GM21390 (cell line): ENCODE results near the gene HSPA4.
A peak's percentile ranks its signal among the peaks of the same experiment; 100 is the strongest.
"Not testable (repeated sequence)": the region's sequence is repeated elsewhere in the genome, so short reads cannot be mapped to it uniquely, and the experiment has no call there.

Source experiments
- ATAC-seq: cut with Tn5 transposase; IDR thresholded peaks from one replicate; pipeline ENCODE4 v1.9.1; 2021; ENCODE audit not compliant: unreplicated experiment

HSPA4 gene

DNA sequence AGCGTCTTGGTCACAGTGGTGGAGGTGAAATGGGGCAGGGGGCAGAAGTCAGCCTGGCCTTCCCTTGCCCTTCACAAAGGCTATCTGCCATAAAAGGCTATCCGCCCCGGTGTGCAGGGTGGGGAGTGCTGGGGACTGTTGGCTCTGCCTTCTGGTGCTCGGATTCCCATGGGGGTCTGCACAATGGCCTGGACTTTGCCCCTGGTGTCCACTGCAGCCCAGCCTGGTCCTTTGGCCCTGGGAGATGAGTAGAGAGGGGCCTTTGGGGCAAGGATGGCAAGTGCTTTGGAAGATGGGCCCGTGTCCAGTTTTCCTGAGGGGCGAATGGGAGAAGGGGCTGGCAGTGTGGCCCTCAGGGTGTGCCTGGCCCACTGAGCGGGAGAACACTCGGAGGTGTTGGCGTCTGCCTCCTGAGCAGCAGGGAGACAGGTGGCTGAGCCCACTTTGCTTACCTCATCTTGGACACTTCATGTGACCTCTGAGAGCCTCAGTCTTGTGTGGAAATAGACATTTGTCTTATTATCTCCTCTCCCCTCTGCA lies 69.9 kb downstream of the HSPA4 start:
- no peak for ATAC-seq

DNA sequence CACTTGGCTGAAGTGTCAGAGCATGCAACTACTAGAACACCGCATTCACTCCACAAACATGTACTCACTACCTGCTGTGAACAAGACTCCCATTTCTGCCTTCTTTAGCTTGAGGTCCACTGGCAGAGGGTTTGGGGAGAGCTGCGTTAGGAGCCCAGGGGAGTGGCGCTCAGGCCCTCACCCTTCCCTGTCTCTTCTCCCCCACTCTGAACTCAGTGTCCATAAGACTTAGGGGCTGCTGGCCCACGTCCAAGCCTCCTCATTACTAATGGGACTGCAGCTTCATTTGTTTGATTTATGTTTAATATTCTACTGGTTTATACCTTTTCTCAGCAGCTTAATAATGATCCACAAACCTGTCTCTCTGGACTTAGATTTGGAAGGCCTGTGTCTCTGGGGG lies 70.9 kb downstream of the HSPA4 start:
- ATAC-seq = no peak

DNA sequence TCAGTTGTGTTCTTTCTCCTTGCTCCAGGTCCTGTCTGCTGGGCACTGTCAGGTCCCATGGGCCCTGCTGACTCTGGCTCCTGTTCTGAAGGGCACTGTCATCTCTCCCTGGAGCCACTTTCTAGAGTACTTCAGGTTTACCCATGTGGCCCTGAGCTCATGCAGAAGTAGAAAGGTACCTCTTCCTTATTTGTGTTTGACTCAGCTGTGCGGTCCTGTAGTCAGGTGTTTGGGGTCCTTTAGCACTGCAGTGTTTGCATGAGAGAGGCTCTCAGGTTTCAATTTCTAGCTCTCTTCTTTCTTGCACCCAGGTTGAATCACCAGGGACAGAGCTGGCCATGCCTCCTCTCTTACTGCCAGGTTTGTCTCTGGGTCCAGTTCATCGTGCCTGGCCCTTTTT lies 71.5 kb downstream of the HSPA4 start:
- ATAC-seq = peak; percentile 61

DNA sequence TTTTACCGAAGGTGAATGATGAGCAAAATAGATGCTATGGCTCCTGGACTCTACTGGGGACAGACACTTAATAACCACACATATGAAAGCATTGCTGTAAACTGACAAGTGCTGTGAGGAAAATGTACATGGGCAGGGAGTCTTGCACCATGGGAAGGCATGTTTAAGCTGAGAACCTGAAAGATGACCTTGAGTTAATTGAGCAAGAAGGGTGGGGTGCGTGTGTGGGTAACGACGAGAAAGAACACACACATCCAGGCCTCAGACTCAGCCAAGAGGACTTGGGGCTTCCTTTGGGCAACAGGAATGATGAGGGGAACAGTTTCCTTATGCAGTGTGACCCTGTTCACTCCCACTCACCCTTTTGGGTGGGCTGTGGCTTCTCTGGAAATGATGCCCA lies 73.1 kb downstream of the HSPA4 start:
- ATAC-seq = no peak

DNA sequence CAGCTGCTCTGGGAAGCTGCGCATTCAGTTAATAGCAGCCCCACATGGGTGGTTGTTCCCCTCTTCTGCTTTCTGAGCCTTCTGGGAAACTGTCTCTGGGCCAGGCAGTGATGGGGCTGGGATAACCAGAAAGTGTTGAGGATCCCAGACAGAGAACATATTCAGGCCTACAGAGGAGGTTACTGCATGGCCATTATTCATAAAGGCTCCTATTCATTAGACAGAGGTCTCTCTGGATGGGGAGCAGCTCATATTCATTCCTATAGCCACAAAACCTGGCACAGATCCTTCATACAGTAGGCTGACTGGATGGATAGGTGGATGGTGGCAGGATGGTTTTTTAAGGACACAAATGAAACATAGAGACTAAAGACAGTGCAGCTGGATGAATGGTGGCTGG lies 76.3 kb downstream of the HSPA4 start:
- ATAC-seq = no peak

DNA sequence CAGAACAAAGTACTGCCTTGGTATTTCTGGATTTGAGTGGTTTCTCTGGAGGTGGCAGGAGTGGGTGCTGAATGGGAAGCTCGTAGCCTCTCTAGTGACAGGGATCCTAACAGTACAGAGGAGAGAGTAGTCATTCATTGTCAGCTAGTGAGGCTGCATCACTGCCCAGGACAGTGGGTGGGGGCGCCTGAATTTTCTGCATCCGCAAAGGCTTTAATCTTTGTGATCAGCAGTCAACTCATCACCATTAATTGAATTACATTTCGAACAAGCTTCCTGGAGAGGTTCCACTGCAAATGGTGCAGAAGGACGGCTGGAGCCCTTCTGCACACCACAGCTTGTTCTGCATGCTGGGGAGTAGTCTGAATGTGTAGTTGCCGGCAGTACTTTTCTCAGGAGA lies 77.5 kb downstream of the HSPA4 start:
- ATAC-seq = no peak

DNA sequence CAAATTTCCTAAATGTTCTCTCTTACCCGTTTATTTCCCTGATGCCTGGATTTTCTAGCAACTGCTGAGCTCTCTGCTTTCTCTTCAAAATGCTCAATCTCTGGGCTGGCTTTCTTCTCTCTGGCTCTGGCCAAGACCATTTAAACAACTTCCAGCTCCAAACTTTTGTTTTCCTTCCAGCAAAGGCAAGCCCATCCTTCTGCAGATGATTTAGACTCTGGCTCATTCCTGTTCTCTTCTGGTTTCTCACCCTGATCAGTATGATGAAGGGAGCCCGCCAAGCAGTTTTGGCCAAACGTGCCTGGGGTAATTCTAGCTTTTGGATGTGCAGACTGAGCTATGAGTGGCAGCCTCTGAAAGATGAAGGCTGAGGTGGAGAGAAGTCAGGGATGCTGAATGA lies 78.1 kb downstream of the HSPA4 start:
- ATAC-seq = no peak

DNA sequence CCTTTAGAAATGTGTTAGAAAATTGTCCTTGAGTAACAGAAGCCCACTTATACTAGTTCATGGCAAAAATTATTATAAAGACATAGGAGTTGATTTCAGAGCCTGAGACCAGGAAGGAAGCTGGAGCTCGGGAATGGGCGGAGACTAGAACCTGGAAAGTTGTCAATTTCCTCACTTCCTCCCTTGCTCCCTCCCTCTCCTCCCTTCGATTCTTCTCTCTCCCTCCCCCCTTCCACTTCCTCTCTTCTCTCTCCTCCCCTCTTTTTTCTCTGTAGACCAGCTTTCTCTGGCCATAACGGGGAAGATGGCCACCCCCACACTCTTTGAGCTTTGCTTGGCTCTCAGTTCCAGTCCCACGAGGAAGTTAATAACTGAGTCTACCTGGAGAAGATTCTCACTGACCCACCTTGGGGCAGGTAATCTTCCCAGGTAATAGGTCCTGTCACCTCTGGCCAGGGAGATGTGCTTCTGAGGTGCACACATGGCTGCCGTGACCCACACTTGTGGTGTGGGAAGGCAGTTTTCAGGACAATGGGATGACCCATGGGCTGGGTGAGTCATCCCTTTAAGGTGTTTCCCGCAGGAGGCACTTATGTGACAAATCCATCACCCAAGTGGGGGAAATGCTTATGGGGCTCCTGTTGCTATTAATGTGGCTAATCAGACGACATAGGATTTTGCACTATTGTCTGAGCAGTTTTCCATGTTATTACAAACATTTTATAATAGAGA lies 78.7 kb downstream of the HSPA4 start:
- ATAC-seq = no peak

DNA sequence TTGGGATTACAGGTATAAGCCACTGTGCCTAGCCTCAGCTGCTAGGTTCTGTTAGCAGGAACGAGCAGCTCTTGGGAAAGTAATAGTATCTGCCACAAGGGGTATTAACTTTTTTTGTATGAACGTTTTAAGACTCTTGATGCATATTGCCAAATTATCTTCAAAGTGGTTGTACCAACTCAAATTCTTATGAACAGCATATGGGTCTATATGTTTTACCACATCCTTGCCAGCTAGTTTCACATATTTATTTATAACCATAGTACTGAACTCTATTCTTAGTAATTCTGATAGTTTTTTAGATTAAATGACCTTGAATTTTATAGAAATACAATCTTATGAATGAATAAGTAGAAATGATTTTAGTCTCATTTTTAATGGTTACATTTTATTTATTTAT lies 80.9 kb downstream of the HSPA4 start:
- no peak for ATAC-seq

DNA sequence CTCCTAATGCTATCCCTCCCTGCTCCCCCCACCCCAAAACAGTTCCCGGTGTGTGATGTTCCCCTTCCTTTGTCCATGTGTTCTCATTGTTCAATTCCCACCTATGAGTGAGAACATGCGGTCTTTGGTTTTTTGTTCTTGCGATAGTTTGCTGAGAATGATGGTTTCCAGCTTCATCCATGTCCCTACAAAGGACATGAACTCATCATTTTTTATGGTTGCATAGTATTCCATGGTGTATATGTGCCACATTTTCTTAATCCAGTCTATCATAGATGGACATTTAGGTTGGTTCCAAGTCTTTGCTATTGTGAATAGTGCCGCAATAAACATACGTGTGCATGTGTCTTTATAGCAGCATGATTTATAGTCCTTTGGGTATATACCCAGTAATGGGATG lies 81.4 kb downstream of the HSPA4 start:
- not testable (repeated sequence) for ATAC-seq

DNA sequence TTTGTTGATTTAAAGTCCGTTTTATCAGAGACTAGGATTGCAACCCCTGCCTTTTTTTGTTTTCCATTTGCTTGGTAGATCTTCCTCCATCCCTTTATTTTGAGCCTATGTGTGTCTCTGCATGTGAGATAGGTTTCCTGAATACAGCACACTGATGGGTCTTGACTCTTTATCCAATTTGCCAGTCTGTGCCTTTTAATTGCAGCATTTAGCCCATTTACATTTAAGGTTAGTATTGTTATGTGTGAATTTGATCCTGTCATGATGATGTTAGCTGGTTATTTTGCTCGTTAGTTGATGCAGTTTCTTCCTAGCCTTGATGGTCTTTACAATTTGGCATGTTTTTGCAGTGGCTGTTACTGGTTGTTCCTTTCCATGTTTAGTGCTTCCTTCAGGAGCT lies 85.1 kb downstream of the HSPA4 start:
- not testable (repeated sequence) for ATAC-seq

DNA sequence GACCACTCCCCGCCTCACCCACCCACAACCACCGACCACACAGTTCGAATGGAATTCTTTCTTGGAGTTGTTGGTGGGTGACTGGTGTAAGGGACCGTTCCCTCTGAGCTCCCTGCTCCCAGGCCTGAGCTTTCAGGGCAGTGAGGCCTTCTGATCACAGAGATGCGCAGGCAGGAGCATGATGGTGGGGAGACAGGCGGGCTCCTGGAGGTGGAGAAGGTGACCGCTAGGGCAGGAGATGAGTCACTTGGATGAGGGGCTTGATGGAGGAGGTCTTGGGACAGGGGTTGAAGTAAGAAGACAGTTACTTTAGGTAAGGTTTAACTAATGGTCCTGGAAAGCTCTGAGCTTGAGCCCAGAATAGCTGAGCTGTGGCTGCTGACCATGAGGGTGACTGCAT lies 88.5 kb downstream of the HSPA4 start:
- ATAC-seq = no peak

DNA sequence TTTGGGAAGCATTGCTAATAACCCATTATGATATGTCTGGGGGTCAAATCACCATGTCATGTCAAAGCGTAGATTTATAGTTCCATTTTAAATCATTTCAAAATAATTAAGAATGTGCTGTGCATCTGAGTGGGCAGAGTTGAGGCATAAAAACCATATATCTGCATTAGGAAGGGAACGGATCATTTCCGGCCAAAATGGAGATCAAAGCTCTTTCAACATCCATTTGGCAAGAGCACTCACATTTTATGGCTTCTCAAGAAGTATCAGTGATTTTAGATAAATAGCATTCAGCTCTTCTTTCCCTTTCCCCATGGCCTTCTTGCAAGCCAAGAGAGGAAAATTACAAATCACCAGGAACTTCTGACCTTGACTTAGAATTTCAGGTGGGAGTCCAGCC lies 89.9 kb downstream of the HSPA4 start:
- no peak for ATAC-seq

DNA sequence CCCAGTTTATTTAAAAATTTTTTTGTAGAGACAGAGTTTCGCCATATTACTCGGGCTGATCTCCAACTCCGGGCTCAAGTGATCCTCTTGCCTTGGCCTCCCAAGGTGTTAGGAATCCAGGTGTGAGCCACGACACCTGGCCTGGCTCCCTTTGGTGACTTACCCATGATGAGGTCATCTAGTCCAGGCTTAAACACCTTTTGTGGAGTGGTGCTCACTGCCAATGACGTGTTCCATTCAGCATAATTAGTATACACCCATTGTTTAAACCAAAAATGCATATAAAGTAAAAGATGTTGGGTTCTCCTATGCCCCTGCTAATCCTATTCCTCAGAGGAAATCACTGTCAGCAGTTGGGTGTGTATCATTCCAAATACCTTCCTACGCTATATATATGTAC lies 91.0 kb downstream of the HSPA4 start:
- ATAC-seq = no peak

DNA sequence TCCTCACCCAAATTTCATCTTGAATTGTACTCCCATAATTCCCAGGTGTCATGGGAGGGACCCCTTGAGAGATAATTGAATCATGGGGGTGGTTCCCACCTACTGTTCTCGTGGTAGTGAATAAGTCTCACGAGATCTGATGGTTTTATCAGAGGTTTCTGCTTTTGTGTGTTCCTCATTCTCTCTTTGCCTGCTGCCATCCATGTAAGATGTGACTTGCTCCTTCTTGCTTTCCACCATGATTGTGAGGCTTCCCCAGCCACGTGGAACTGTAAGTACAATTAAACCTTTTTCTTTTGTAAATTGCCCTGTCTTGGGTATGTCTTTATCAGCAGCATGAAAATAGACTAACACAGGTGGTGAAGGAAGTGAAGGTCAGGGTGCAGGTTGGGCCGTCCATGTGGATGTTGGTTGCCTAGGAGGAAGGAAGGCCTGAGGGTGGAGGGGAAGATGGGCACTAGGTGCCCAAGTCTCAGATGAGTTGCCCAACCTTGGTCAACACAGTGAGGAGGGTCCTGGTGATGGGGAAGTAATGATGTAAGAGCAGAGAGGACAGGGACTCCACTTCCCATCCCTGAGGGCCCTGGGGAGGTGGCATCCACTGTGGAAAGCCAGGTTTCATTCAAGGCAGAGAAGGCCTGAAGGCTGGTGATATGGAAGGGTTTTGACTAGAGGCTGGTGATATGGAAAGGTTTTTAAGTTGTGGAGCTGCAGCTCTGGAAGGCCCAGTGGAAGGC lies 92.6 kb downstream of the HSPA4 start:
- no peak for ATAC-seq

DNA sequence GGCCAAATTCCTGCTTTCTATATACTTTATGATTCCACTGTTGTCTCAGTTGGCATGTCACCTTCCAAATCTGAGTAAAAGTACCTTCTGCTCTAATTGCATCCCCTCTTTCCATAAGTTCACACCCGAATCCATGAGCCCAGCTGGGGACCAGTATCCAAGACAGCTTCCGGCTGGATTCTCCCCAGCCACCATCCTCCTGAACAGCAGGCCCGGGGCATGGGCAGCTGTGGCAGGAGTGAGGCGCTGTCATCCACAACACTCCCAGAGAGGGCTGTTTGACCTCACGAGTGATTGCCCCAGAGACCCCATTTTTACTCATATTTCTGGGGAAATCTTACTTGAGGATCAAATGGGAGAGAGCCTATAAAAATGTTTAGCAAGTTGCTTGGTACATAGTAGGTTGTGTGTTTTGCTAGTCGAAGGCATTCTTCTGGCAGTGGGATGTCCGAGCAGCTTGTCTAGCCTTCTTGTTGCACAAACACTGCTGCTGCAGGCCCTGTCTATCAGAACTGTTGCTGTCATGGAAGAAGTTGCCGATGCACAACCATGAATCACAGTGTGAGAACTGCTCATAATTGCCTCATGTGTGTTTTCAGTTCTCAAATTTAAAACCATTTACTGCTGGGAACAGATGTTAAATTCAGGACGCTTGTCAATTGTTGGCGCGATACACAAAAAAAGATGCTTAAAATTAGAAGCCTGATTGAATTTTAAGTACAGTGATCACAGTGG lies 93.8 kb downstream of the HSPA4 start:
- no peak for ATAC-seq

DNA sequence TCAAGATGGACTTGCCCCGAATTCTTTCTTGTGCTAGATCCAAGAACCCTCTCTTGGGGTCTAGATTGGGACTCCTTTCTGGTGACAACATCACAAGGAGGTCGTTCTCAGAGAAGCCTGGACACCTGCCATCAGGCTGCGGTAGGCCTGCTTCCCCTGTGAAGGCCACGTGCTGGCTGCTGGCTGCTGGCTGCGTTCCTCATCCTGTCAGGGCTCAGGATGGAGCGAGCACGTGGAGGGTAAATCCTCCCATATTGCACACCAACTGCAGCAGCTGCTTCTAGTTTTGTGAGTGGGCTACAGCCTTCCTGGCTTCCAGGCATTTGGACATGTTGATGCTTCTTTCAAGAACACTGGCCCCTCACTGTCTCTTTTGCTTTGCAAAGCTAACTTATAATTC lies 95.6 kb downstream of the HSPA4 start:
- no peak for ATAC-seq

DNA sequence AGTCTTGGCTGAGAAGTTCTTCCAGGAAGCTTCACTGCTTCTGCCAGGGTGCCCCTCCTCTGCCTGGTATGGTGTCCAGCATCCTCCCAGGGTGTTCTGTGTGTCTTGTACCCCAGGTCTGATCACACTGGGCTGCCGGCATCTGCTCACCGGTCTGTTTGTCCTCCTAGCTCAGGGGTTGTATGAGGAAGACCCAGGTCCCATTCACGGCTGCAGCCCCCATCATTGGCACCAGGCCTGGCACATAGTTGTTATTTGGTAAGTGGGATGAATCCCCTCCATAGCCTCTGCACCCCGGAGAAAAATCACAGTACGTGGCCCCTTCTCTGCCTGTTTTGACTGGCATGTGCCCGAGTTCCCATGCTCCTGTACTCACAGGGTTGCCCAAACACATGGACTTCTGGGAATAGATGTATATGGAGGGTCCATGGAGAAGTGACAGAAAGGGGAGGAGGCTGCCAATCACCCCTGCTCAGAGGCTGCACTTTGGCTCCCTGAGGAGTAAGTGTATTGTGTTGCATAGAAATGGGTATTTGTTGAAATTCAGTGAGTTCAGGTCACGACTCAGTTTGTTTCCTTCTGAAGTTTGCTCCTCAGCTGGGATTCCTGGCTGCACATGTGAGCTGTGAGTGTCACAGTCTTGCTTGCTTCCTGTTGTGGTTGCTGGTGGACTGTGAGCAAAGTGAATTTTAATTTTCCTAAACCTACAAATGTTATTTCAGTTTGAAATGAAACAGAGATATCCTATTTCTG lies 96.2 kb downstream of the HSPA4 start:
- no peak for ATAC-seq

DNA sequence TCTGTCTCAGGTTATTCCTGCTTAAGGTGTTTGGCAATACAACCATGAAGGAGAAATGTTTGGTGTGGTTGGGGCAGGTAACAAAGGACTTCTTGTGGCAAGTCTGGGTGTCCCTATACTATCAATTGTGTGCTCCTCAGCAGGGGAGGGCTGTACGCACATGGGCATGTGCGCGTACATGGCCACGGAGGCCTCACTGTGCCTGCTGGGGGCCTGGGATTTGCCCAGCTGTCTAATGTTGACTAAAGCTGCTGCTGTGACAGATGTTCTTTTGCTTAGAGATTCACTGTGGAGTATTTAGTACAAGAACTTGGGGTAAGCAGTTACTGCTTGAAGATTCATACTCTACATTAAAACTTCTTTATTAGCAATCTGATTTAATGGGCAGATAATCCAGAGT lies 97.5 kb downstream of the HSPA4 start:
- ATAC-seq = no peak

DNA sequence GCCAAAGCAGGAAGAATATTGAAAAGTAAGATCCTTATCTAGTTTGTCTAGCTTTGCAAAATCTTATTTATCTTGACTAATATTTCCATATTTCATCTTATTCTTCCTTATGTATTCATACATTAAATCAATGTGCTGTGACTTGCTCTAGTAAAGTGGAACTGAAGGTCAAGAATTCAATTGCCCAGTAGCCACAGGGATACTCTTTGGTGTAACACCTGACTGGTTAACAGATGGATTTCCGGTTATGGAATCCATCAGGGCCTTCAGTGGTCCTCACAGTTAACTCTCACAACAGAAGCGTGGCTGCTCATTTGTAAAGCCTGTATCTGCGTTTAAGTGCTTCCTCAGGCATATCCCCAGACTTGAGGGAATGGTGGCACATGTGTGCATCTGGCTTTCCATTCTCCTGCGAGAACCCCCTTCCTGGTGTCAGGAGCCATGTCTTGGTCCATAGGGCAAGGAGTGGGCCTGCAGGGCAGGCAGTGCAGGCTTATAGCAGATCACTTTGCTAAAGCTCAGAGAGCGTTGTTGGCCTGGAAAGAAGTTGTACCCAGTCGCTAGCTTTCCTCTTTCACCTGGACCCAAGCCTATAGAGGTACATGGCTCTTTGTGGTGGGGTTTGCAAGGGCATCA lies 99.2 kb downstream of the HSPA4 start:
- no peak for ATAC-seq
